ENCODE data around the gene PI4KA.
A peak's percentile ranks its signal among the peaks of the same experiment; 100 is the strongest.

The PI4KA gene

GRCh38 chr22:20777420-20778177 is 81.0 kb downstream of the PI4KA start:
- H3K4me3 ChIP-seq (ENCODE audit: low read depth, low read length) = no peak overlapping the region
- TF ChIP-seq CTCF (IDR thresholded peaks at IDR 0.05; ENCODE audit: low read depth, low read length) (no peak), MAX (IDR thresholded peaks at IDR 0.05; ENCODE audit: low read depth, low read length) (no peak), POLR2A (IDR thresholded peaks at IDR 0.05; ENCODE audit: extremely low read depth, insufficient read length) (no peak), MYC (IDR thresholded peaks at IDR 0.05; ENCODE audit: low read depth, low read length) (no peak)
- peak; percentile 78 for DNase-seq (ENCODE audit: low read depth)

- TF ChIP-seq CTCF (IDR thresholded peaks at IDR 0.05; ENCODE audit: low read depth, low read length) (no peak), POLR2A (IDR thresholded peaks at IDR 0.05; ENCODE audit: extremely low read depth, insufficient read length) (no peak), MYC (IDR thresholded peaks at IDR 0.05; ENCODE audit: low read depth, low read length) (no peak), MAX (IDR thresholded peaks at IDR 0.05; ENCODE audit: low read depth, low read length) (no peak)
- H3K4me3 ChIP-seq (ENCODE audit: low read depth, low read length) = no peak overlapping the region
Measured at GRCh38 chr22:20776624-20777405, 81.8 kb downstream of the PI4KA start.

GRCh38 chr22:20775342-20775895 is 83.2 kb downstream of the PI4KA start:
- DNase-seq (ENCODE audit: low read depth) = no peak
- H3K4me3 ChIP-seq (ENCODE audit: low read depth, low read length) = no peak overlapping the region
- no peak for TF ChIP-seq CTCF (IDR thresholded peaks at IDR 0.05; ENCODE audit: low read depth, low read length)
- TF ChIP-seq MAX (IDR thresholded peaks at IDR 0.05; ENCODE audit: low read depth, low read length) = no peak
- TF ChIP-seq POLR2A (IDR thresholded peaks at IDR 0.05; ENCODE audit: extremely low read depth, insufficient read length) = no peak
- no peak for TF ChIP-seq MYC (IDR thresholded peaks at IDR 0.05; ENCODE audit: low read depth, low read length)

More at GRCh38 chr22:20776624-20777405, 81.8 kb downstream of the PI4KA start:
- DNase-seq (ENCODE audit: low read depth) = no peak

GRCh38 chr22:20774882-20775281 is 83.7 kb downstream of the PI4KA start:
- DNase-seq (ENCODE audit: low read depth) = no peak
- H3K4me3 ChIP-seq (ENCODE audit: low read depth, low read length) = no peak overlapping the region
- no peak for TF ChIP-seq POLR2A (IDR thresholded peaks at IDR 0.05; ENCODE audit: extremely low read depth, insufficient read length)
- TF ChIP-seq MAX (IDR thresholded peaks at IDR 0.05; ENCODE audit: low read depth, low read length) = no peak
- TF ChIP-seq MYC (IDR thresholded peaks at IDR 0.05; ENCODE audit: low read depth, low read length) = no peak
- TF ChIP-seq CTCF (IDR thresholded peaks at IDR 0.05; ENCODE audit: low read depth, low read length) = no peak

GRCh38 chr22:20773793-20774212 is 84.8 kb downstream of the PI4KA start, which contains the start of gene SERPIND1:
TSS of gene SERPIND1 (plus strand) at chr22:20774113. CDS start at chr22:20779313, 5,200 bp downstream.
- DNase-seq (ENCODE audit: low read depth) = no peak
- no peak within 1 kb of the TSS for H3K4me3 ChIP-seq (ENCODE audit: low read depth, low read length)
- TF ChIP-seq POLR2A (IDR thresholded peaks at IDR 0.05; ENCODE audit: extremely low read depth, insufficient read length) (no peak), MYC (IDR thresholded peaks at IDR 0.05; ENCODE audit: low read depth, low read length) (no peak), MAX (IDR thresholded peaks at IDR 0.05; ENCODE audit: low read depth, low read length) (no peak), CTCF (IDR thresholded peaks at IDR 0.05; ENCODE audit: low read depth, low read length) (no peak)

All from NB4 (cell line).